Measurements from ENCODE around the gene LTB. TPM values are rescaled to one million over a fixed set of nuclear protein-coding genes. Genes with fewer than 3 reads are reported as not detected.

LTB gene
- total and polyA plus RNA-seq, 2 of the 13 experiments (the other 11 are each of a cell fraction or from before 2014, with no cell fraction given) = 0.09 to 0.22 TPM

GRCh38 chr6:31620586-31621319 lies 38.5 kb upstream of the LTB start, which contains the start of gene PRRC2A (continued):
- TF ChIP-seq HNF1B (CRISPR knock-in tag; IDR thresholded peaks at IDR 0.05) (peak; percentile 62), MAZ (IDR thresholded peaks at IDR 0.05; ENCODE audit: borderline replicate concordance, low read depth, low read length) (peak; percentile 99), MAZ (CRISPR knock-in tag; IDR thresholded peaks at IDR 0.05; ENCODE audit: low read depth) (peak; percentile 68), ZBTB10 (CRISPR knock-in tag; IDR thresholded peaks at IDR 0.05; ENCODE audit: borderline replicate concordance) (peak; percentile 48; the same call in 1 of the 2 replicates), DNMT3B (CRISPR knock-in tag; conservative IDR thresholded peaks at IDR 0.05) (peak; percentile 47; the same call in 1 of the 2 replicates), ATF2 (CRISPR knock-in tag; IDR thresholded peaks at IDR 0.05) (no peak; the same call in 1 of the 2 replicates), WIZ (CRISPR knock-in tag; IDR thresholded peaks at IDR 0.05) (no peak), ZUFSP (CRISPR knock-in tag; IDR thresholded peaks at IDR 0.05; ENCODE audit: borderline replicate concordance) (no peak), ZSCAN12 (CRISPR knock-in tag; IDR thresholded peaks at IDR 0.05) (no peak), EP300 (IDR thresholded peaks at IDR 0.05; ENCODE audit: low read depth in 2 of 2, low read length in 2 of 2) (no peak), EP300 (CRISPR knock-in tag; IDR thresholded peaks at IDR 0.05; ENCODE audit: borderline replicate concordance) (no peak), MED13 (CRISPR knock-in tag; IDR thresholded peaks at IDR 0.05) (no peak), PLRG1 (conservative IDR thresholded peaks at IDR 0.05) (no peak), ZFP41 (CRISPR knock-in tag; IDR thresholded peaks at IDR 0.05; ENCODE audit: borderline replicate concordance) (no peak), ZNF607 (CRISPR knock-in tag; IDR thresholded peaks at IDR 0.05; ENCODE audit: borderline replicate concordance) (no peak; the same call in 1 of the 2 replicates), HOXA3 (CRISPR knock-in tag; IDR thresholded peaks at IDR 0.05) (peak; percentile 96), PRDM4 (CRISPR knock-in tag; IDR thresholded peaks at IDR 0.05; ENCODE audit: borderline replicate concordance) (no peak), ZNF598 (CRISPR knock-in tag; IDR thresholded peaks at IDR 0.05; ENCODE audit: borderline replicate concordance) (peak; percentile 39; the same call in 1 of the 2 replicates), JUND (CRISPR knock-in tag; IDR thresholded peaks at IDR 0.05) (no peak)
